Trophoblast cell (in vitro differentiated cells and primary cell): ENCODE results near the gene ZMYND8.

Experiments
- DNase-seq, 2 donors: peaks; one replicate each; pipeline ENCODE4 v3.0.0-alpha.2; 2016
- H2AFZ ChIP-seq: 2 replicates; pipeline ENCODE4 v1.6.1; 2013; ENCODE audit warnings: low read length, moderate library complexity, mild to moderate bottlenecking; ENCODE audit not compliant: insufficient read depth, poor library complexity
- H2AK5ac ChIP-seq: 2 replicates; pipeline ENCODE4 v1.6.1; 2013; ENCODE audit warnings: mild to moderate bottlenecking, low read length
- H2BK120ac ChIP-seq: 2 replicates; pipeline ENCODE4 v1.6.1; 2013; ENCODE audit warnings: low read length, mild to moderate bottlenecking, moderate library complexity; ENCODE audit not compliant: insufficient read depth, poor library complexity
- H2BK12ac ChIP-seq: 2 replicates; pipeline ENCODE4 v1.6.1; 2013; ENCODE audit warnings: mild to moderate bottlenecking, low read length, moderate library complexity
- H2BK5ac ChIP-seq: 2 replicates; pipeline ENCODE4 v1.6.1; 2013; ENCODE audit warnings: low read length, low read depth, moderate library complexity, mild to moderate bottlenecking; ENCODE audit not compliant: poor library complexity
- H3K14ac ChIP-seq: 2 replicates; pipeline ENCODE4 v1.6.1; 2013; ENCODE audit warnings: mild to moderate bottlenecking, low read length
- H3K18ac ChIP-seq: 2 replicates; pipeline ENCODE4 v1.6.1; 2013; ENCODE audit warnings: mild to moderate bottlenecking, low read length
- H3K23ac ChIP-seq: 2 replicates; pipeline ENCODE4 v1.6.1; 2013; ENCODE audit warnings: low read length
- H3K27ac ChIP-seq: 2 replicates; pipeline ENCODE4 v1.5.1; 2013; ENCODE audit warnings: low read depth, mild to moderate bottlenecking, inconsistent platforms, low read length, moderate library complexity
- H3K27me3 ChIP-seq: 2 replicates; pipeline ENCODE4 v1.6.1; 2013; ENCODE audit warnings: inconsistent platforms, mild to moderate bottlenecking, low read length, moderate library complexity; ENCODE audit not compliant: insufficient read depth
- H3K36me3 ChIP-seq, 2 experiments: 1 replicate in 1 of 2; 2 replicates in 1 of 2; pipeline ENCODE4 v1.6.1; 2013; ENCODE audit warnings: low read length in 2 of 2, mild to moderate bottlenecking in 2 of 2, moderate library complexity in 1 of 2; ENCODE audit not compliant: insufficient read depth in 2 of 2, control insufficient read depth in 1 of 2
- H3K4ac ChIP-seq: 2 replicates; pipeline ENCODE4 v1.6.1; 2013; ENCODE audit warnings: low read depth, mild to moderate bottlenecking, low read length, moderate library complexity
- H3K4me1 ChIP-seq, 2 experiments: 1 replicate in 1 of 2; 2 replicates in 1 of 2; pipeline ENCODE4 v1.6.1; 2013; ENCODE audit warnings: low read length in 2 of 2, mild to moderate bottlenecking in 2 of 2, moderate library complexity in 1 of 2; ENCODE audit not compliant: insufficient read depth in 2 of 2, control insufficient read depth in 1 of 2
- H3K4me2 ChIP-seq: 2 replicates; pipeline ENCODE4 v1.6.1; 2013; ENCODE audit warnings: inconsistent platforms, mild to moderate bottlenecking, low read length, moderate library complexity
- H3K4me3 ChIP-seq: 2 replicates; pipeline ENCODE4 v1.5.1; 2013; ENCODE audit warnings: mild to moderate bottlenecking, low read depth, low read length, inconsistent platforms
- H3K79me1 ChIP-seq: one replicate; pipeline ENCODE4 v1.6.1; 2013; ENCODE audit warnings: low read length
- H3K79me2 ChIP-seq: 2 replicates; pipeline ENCODE4 v1.6.1; 2013; ENCODE audit warnings: low read length, mild to moderate bottlenecking; ENCODE audit not compliant: control insufficient read depth, insufficient read depth, poor library complexity
- H3K9ac ChIP-seq: 2 replicates; pipeline ENCODE4 v1.6.1; 2013; ENCODE audit warnings: mild to moderate bottlenecking, low read length
- H3K9me3 ChIP-seq: 2 replicates; pipeline ENCODE4 v1.6.1; 2013; ENCODE audit warnings: low read depth, mild to moderate bottlenecking, control low read depth, inconsistent platforms, low read length; ENCODE audit not compliant: insufficient read depth
- H4K12ac ChIP-seq: 2 replicates; pipeline ENCODE4 v1.6.1; 2013; ENCODE audit warnings: low read depth, mild to moderate bottlenecking, low read length, moderate library complexity
- H4K8ac ChIP-seq: 2 replicates; pipeline ENCODE4 v1.6.1; 2013; ENCODE audit warnings: low read depth, mild to moderate bottlenecking, low read length, moderate library complexity
- H4K91ac ChIP-seq: one replicate; pipeline ENCODE4 v1.6.1; 2013; ENCODE audit warnings: low read depth, mild to moderate bottlenecking, low read length, moderate library complexity
- WGBS: extraction: QIAGEN DNeasy Blood & Tissue Kit; methylation state at CpG from one replicate; pipeline ENCODE4 v1.1.7; 2013; ENCODE audit warnings: missing lambda C conversion rate; ENCODE audit not compliant: insufficient read length, insufficient coverage; ENCODE audit errors: extremely low coverage; 5-methylcytosine and 5-hydroxymethylcytosine counted together

The ZMYND8 gene

DNA sequence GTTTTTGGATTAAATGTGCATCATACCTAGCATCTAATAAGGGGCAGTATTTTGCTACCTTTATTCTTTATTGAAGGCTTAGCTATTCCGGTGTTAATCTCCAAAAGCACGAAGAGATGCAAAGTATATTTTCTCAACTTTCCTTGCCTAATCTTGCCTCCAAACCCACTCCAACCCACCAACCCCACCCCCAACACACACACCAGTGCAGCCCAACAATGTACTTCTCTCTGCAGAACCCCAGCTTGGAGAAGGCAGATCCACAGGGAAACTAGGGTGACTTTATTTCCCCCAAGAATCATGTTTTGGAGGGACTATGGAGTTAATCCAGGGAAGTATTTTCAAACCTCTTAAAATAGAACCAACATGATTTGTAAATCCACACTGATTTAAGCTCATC, 73.6 kb downstream of the ZMYND8 start:
- Histone ChIP-seq H3K9ac (no peak overlapping the region), H3K27ac (no peak overlapping the region), H3K9me3 (no peaks in the 10 kb centered on the region), H4K91ac (no peak overlapping the region), H4K12ac (no peak overlapping the region), H3K36me3 (peaks cover 36 to 64% of the 10 kb centered on the region in 2 experiments), H3K4me1 (peaks cover 0 to 2% of the 10 kb centered on the region in 2 experiments), H2BK12ac (no peak overlapping the region), H3K4ac (no peak overlapping the region), H2BK5ac (no peak overlapping the region), H3K4me2 (no peak overlapping the region), H3K4me3 (no peak overlapping the region), H2AFZ (no peak overlapping the region), H3K79me2 (no peaks in the 10 kb centered on the region), H2BK120ac (no peak overlapping the region), H2AK5ac (no peak overlapping the region), H3K23ac (no peak overlapping the region), H3K27me3 (no peaks in the 10 kb centered on the region), H3K14ac (no peak overlapping the region), H3K18ac (no peak overlapping the region), H4K8ac (no peak overlapping the region), H3K79me1 (no peaks in the 10 kb centered on the region)
- DNase-seq = no peak
- WGBS = no CpG with 5 or more reads among the region's 2 CpGs

DNA sequence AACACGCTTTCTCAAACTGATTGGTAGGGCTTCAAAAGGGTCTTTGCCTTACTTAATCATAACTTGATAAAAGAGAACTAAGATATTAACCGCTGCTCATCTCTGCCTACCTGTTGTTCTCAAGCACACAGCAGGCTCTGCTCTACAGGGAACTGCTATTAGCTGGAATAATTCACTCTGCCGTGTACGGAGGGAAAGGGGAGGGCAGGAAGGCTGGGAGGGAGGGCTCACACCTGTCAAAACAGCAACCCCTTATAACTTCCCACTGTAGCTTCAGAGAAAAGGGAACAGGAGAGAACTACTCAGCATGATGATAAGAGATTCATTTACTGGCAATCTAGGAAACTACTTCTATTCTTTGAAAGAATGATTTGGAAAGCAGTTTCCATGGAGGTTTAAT, 75.1 kb downstream of the ZMYND8 start:
- Histone ChIP-seq H3K9ac (no peak overlapping the region), H3K36me3 (peaks cover 32 to 54% of the 10 kb centered on the region in 2 experiments), H3K23ac (no peak overlapping the region), H3K9me3 (no peaks in the 10 kb centered on the region), H4K8ac (no peak overlapping the region), H3K27ac (no peak overlapping the region), H2BK5ac (no peak overlapping the region), H3K4me2 (no peak overlapping the region), H3K18ac (no peak overlapping the region), H2BK12ac (no peak overlapping the region), H3K4me3 (no peak overlapping the region), H4K91ac (no peak overlapping the region), H3K79me1 (peaks cover under 1% of the 10 kb centered on the region), H2BK120ac (no peak overlapping the region), H3K27me3 (no peaks in the 10 kb centered on the region), H3K79me2 (no peaks in the 10 kb centered on the region), H4K12ac (no peak overlapping the region), H3K4me1 (peaks cover 2 to 6% of the 10 kb centered on the region in 2 experiments), H2AK5ac (no peak overlapping the region), H3K14ac (no peak overlapping the region), H3K4ac (no peak overlapping the region), H2AFZ (no peak overlapping the region)
- no peak for DNase-seq
- WGBS = no CpG with 5 or more reads among the region's 4 CpGs

DNA sequence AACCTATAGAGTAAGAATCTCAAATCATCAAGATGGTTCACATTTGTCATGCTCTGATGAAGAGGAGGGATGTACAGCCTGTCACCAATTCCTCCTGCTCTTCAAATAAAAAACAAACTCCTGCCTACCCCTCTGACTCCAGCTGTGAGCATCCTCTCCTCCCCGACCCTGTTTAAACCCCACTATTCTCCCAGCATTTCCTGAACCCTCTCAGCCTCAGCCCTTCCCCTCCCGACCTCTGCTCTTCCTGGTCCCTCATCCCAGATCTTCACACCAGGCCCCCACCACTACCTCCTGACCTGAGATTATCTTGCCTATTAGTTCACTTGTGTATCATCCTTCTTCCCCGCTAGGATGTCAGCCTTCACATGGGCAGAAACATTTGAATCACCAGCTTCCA, 75.8 kb downstream of the ZMYND8 start:
- H4K12ac ChIP-seq = no peak overlapping the region
- no peak overlapping the region for H3K23ac ChIP-seq
- no peak overlapping the region for H2AK5ac ChIP-seq
- H3K9me3 ChIP-seq = peaks cover 2% of the 10 kb centered on the region
- H3K4me3 ChIP-seq = no peak overlapping the region
- H3K4me2 ChIP-seq = no peak overlapping the region
- H3K79me1 ChIP-seq = peaks cover 2% of the 10 kb centered on the region
- peaks cover 2 to 6% of the 10 kb centered on the region in 2 experiments for H3K4me1 ChIP-seq
- no peak overlapping the region for H3K18ac ChIP-seq
- no CpG with 5 or more reads among the region's 3 CpGs for WGBS
- H2BK12ac ChIP-seq = no peak overlapping the region
- no peak overlapping the region for H4K91ac ChIP-seq
- no peak for DNase-seq
- peaks cover 37 to 58% of the 10 kb centered on the region in 2 experiments for H3K36me3 ChIP-seq
- no peak overlapping the region for H2BK5ac ChIP-seq
- H2BK120ac ChIP-seq = no peak overlapping the region
- no peak overlapping the region for H3K27ac ChIP-seq
- no peaks in the 10 kb centered on the region for H3K27me3 ChIP-seq
- H3K9ac ChIP-seq = no peak overlapping the region
- no peak overlapping the region for H2AFZ ChIP-seq
- no peak overlapping the region for H3K4ac ChIP-seq
- peaks cover under 1% of the 10 kb centered on the region for H3K79me2 ChIP-seq
- no peak overlapping the region for H4K8ac ChIP-seq
- H3K14ac ChIP-seq = no peak overlapping the region

DNA sequence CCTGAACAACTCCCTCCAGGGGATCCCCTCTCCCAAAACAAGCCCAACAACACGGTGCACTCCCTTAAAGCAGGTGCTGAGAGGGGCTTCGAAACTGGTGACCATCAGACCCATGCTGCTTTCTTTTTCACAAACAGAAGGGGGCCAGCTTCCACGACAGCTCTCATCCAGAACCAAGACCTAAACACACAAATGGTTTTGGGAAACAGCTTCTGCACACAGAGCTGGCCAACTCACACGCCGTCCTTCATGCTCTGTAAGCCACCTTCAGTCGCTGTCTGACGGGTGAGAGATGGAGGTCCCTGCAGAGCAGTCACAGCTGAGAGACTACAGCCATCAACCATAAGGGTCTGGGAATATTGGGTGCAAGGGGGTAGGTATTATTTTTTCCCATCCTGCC, 76.3 kb downstream of the ZMYND8 start:
- Histone ChIP-seq H4K12ac (no peak overlapping the region), H3K4me3 (no peak overlapping the region), H3K27ac (no peak overlapping the region), H2AFZ (no peak overlapping the region), H3K79me2 (peaks cover 2% of the 10 kb centered on the region), H2BK5ac (no peak overlapping the region), H3K9ac (no peak overlapping the region), H3K4ac (no peak overlapping the region), H4K91ac (no peak overlapping the region), H3K36me3 (peaks cover 42 to 60% of the 10 kb centered on the region in 2 experiments), H3K4me2 (no peak overlapping the region), H3K9me3 (peaks cover 2% of the 10 kb centered on the region), H2AK5ac (no peak overlapping the region), H3K27me3 (no peaks in the 10 kb centered on the region), H3K4me1 (peaks cover 2 to 6% of the 10 kb centered on the region in 2 experiments), H2BK12ac (no peak overlapping the region), H3K79me1 (peaks cover 2% of the 10 kb centered on the region), H3K18ac (no peak overlapping the region), H3K14ac (no peak overlapping the region), H3K23ac (no peak overlapping the region), H4K8ac (no peak overlapping the region), H2BK120ac (no peak overlapping the region)
- DNase-seq = no peak
- no CpG with 5 or more reads among the region's 7 CpGs for WGBS
